Measurements from ENCODE around the gene TXNDC12.
"Not testable (repeated sequence)": the region's sequence is repeated elsewhere in the genome, so short reads cannot be mapped to it uniquely, and the experiment has no call there.

The TXNDC12 gene

DNA sequence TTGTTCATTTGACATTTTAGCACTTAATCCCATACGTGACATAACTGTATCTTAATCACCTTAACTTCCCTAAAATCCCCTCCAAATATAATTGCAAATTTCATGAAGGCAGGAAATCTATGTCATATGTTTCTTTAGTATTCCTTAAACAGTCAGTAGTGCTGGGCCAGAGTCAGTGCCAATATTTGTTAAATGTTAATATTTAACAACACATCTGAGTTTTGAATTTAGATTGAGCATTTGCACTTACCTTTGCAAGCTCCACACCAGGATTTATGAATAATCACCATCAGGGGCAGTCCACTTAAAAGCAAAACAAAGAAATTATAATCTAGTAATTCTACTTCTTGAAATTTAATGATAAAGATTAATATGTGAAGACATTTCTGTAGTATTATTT, 26.7 kb downstream of the TXNDC12 start:
- H3K4me3 ChIP-seq (ENCODE audit: low read depth, low read length): no peak overlapping the region
- H3K27me3 ChIP-seq (ENCODE audit: control insufficient read depth, insufficient read depth, low read length): no peaks in the 10 kb centered on the region
- H3K27ac ChIP-seq (ENCODE audit: low read depth, low read length): no peak overlapping the region
- no peak overlapping the region for H3K9ac ChIP-seq (ENCODE audit: low read depth, low read length)
- peaks cover 12% of the 10 kb centered on the region for H3K4me1 ChIP-seq (ENCODE audit: control insufficient read depth, insufficient read depth, low read length)
- no peaks in the 10 kb centered on the region for H3K9me3 ChIP-seq (ENCODE audit: control insufficient read depth, insufficient read depth, low read length)
- peaks cover 59% of the 10 kb centered on the region for H3K36me3 ChIP-seq (ENCODE audit: control insufficient read depth, insufficient read depth, low read length)

- peaks cover 71% of the 10 kb centered on the region for H3K36me3 ChIP-seq (ENCODE audit: control insufficient read depth, insufficient read depth, low read length)
- H3K9me3 ChIP-seq (ENCODE audit: control insufficient read depth, insufficient read depth, low read length): no peaks in the 10 kb centered on the region
- H3K9ac ChIP-seq (ENCODE audit: low read depth, low read length): no peak overlapping the region
- no peaks in the 10 kb centered on the region for H3K27me3 ChIP-seq (ENCODE audit: control insufficient read depth, insufficient read depth, low read length)
- H3K4me1 ChIP-seq (ENCODE audit: control insufficient read depth, insufficient read depth, low read length): no peaks in the 10 kb centered on the region
- H3K4me3 ChIP-seq (ENCODE audit: low read depth, low read length): no peak overlapping the region
- H3K27ac ChIP-seq (ENCODE audit: low read depth, low read length): no peak overlapping the region
These were observed 28.7 kb downstream of the TXNDC12 start for GRCh38 chr1:52026278-52026677.

DNA sequence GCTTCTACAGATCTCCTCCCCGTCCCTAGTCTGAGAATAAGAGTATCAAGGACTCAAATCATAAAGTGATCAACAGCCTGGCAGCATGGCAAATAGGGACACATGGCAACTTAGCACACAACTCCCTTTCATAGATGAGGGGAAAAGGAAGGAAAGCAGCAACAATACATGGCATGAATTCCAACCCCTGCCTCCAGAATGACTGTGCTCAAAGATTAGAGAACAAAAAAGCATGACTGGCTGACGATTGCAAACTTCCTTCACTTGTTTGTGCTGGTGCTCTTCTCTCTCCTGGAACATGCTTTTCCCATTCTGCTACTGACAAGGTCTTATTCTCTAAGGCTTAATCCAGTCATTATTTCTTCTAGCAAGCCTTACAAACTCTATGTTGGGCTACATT, 32.9 kb downstream of the TXNDC12 start:
- Histone ChIP-seq H3K27me3 (ENCODE audit: control insufficient read depth, insufficient read depth, low read length) (no peaks in the 10 kb centered on the region), H3K9ac (ENCODE audit: low read depth, low read length) (no peak overlapping the region), H3K4me1 (ENCODE audit: control insufficient read depth, insufficient read depth, low read length) (no peaks in the 10 kb centered on the region), H3K4me3 (ENCODE audit: low read depth, low read length) (no peak overlapping the region), H3K36me3 (ENCODE audit: control insufficient read depth, insufficient read depth, low read length) (peaks cover 67% of the 10 kb centered on the region), H3K9me3 (ENCODE audit: control insufficient read depth, insufficient read depth, low read length) (no peaks in the 10 kb centered on the region), H3K27ac (ENCODE audit: low read depth, low read length) (no peak overlapping the region)

GRCh38 chr1:52008071-52008809, 46.8 kb downstream of the TXNDC12 start:
- no peaks in the 10 kb centered on the region for H3K36me3 ChIP-seq (ENCODE audit: control insufficient read depth, insufficient read depth, low read length)
- peaks cover 21% of the 10 kb centered on the region for H3K4me1 ChIP-seq (ENCODE audit: control insufficient read depth, insufficient read depth, low read length)
- H3K9me3 ChIP-seq (ENCODE audit: control insufficient read depth, insufficient read depth, low read length): no peaks in the 10 kb centered on the region
- no peak overlapping the region for H3K4me3 ChIP-seq (ENCODE audit: low read depth, low read length)
- no peak overlapping the region for H3K9ac ChIP-seq (ENCODE audit: low read depth, low read length)
- H3K27ac ChIP-seq (ENCODE audit: low read depth, low read length): no peak overlapping the region
- H3K27me3 ChIP-seq (ENCODE audit: control insufficient read depth, insufficient read depth, low read length): no peaks in the 10 kb centered on the region

GRCh38 chr1:52007215-52008002, 47.6 kb downstream of the TXNDC12 start:
- Histone ChIP-seq H3K4me3 (ENCODE audit: low read depth, low read length) (peak overlapping the region; percentile 19; the same call in 1 of the 2 replicates), H3K36me3 (ENCODE audit: control insufficient read depth, insufficient read depth, low read length) (no peaks in the 10 kb centered on the region), H3K4me1 (ENCODE audit: control insufficient read depth, insufficient read depth, low read length) (peaks cover 21% of the 10 kb centered on the region), H3K27ac (ENCODE audit: low read depth, low read length) (peak overlapping the region; percentile 84), H3K27me3 (ENCODE audit: control insufficient read depth, insufficient read depth, low read length) (no peaks in the 10 kb centered on the region), H3K9ac (ENCODE audit: low read depth, low read length) (peak overlapping the region; percentile 32; the same call in 1 of the 2 replicates), H3K9me3 (ENCODE audit: control insufficient read depth, insufficient read depth, low read length) (no peaks in the 10 kb centered on the region)

- peak overlapping the region; percentile 84 for H3K27ac ChIP-seq (ENCODE audit: low read depth, low read length)
- H3K4me3 ChIP-seq (ENCODE audit: low read depth, low read length): 0 out of 2 replicates have a peak overlapping the region, but pooled peaks have one; percentile 11
- not testable (repeated sequence) for H3K9me3 ChIP-seq (ENCODE audit: control insufficient read depth, insufficient read depth, low read length); H3K36me3 ChIP-seq (ENCODE audit: control insufficient read depth, insufficient read depth, low read length); H3K27me3 ChIP-seq (ENCODE audit: control insufficient read depth, insufficient read depth, low read length)
- H3K4me1 ChIP-seq (ENCODE audit: control insufficient read depth, insufficient read depth, low read length): peaks cover 21% of the 10 kb centered on the region
- H3K9ac ChIP-seq (ENCODE audit: low read depth, low read length): peak overlapping the region; percentile 49
These were observed 48.9 kb downstream of the TXNDC12 start for GRCh38 chr1:52006081-52006553.

DNA sequence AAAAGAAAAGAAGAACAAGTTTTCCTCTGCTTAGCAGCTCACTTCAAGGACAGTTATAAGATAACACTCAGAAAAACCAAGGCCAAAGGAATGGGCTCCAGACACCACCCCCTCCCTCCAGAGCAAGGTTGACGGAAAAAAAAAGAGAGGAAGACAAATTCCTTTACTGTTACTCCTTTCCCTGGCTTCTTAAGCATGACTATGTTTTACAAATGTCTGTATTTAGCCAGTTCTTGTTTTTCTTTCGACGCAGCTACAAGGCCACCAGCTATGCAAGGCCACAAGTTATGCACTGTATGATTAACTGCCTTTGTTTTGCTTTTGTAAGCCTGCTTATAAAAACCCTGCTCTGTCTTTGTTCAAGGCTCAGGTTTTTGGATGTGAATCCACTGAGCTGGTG, 49.4 kb downstream of the TXNDC12 start:
- H3K4me3 ChIP-seq (ENCODE audit: low read depth, low read length): 0 out of 2 replicates have a peak overlapping the region, but pooled peaks have one; percentile 11
- H3K9me3 ChIP-seq (ENCODE audit: control insufficient read depth, insufficient read depth, low read length); H3K36me3 ChIP-seq (ENCODE audit: control insufficient read depth, insufficient read depth, low read length); H3K27me3 ChIP-seq (ENCODE audit: control insufficient read depth, insufficient read depth, low read length): not testable (repeated sequence)
- peaks cover 21% of the 10 kb centered on the region for H3K4me1 ChIP-seq (ENCODE audit: control insufficient read depth, insufficient read depth, low read length)
- H3K27ac ChIP-seq (ENCODE audit: low read depth, low read length): peak overlapping the region; percentile 84
- H3K9ac ChIP-seq (ENCODE audit: low read depth, low read length): peak overlapping the region; percentile 49

- Histone ChIP-seq H3K36me3 (ENCODE audit: control insufficient read depth, insufficient read depth, low read length) (no peaks in the 10 kb centered on the region), H3K4me3 (ENCODE audit: low read depth, low read length) (no peak overlapping the region), H3K4me1 (ENCODE audit: control insufficient read depth, insufficient read depth, low read length) (peaks cover 21% of the 10 kb centered on the region), H3K27me3 (ENCODE audit: control insufficient read depth, insufficient read depth, low read length) (no peaks in the 10 kb centered on the region), H3K9me3 (ENCODE audit: control insufficient read depth, insufficient read depth, low read length) (no peaks in the 10 kb centered on the region), H3K9ac (ENCODE audit: low read depth, low read length) (no peak overlapping the region), H3K27ac (ENCODE audit: low read depth, low read length) (no peak overlapping the region)
These were observed 51.1 kb downstream of the TXNDC12 start for GRCh38 chr1:52003877-52004276.

- H3K27me3 ChIP-seq (ENCODE audit: control insufficient read depth, insufficient read depth, low read length): no peaks in the 10 kb centered on the region
- peaks cover 23% of the 10 kb centered on the region for H3K4me1 ChIP-seq (ENCODE audit: control insufficient read depth, insufficient read depth, low read length)
- H3K36me3 ChIP-seq (ENCODE audit: control insufficient read depth, insufficient read depth, low read length): no peaks in the 10 kb centered on the region
- no peak overlapping the region for H3K27ac ChIP-seq (ENCODE audit: low read depth, low read length)
- no peaks in the 10 kb centered on the region for H3K9me3 ChIP-seq (ENCODE audit: control insufficient read depth, insufficient read depth, low read length)
- no peak overlapping the region for H3K9ac ChIP-seq (ENCODE audit: low read depth, low read length)
- no peak overlapping the region for H3K4me3 ChIP-seq (ENCODE audit: low read depth, low read length)
These were observed 52.7 kb downstream of the TXNDC12 start for GRCh38 chr1:52002038-52002917.

- Histone ChIP-seq H3K27ac (ENCODE audit: low read depth, low read length) (no peak overlapping the region), H3K9ac (ENCODE audit: low read depth, low read length) (no peak overlapping the region), H3K4me1 (ENCODE audit: control insufficient read depth, insufficient read depth, low read length) (peaks cover 12% of the 10 kb centered on the region), H3K4me3 (ENCODE audit: low read depth, low read length) (no peak overlapping the region), H3K9me3 (ENCODE audit: control insufficient read depth, insufficient read depth, low read length) (no peaks in the 10 kb centered on the region), H3K36me3 (ENCODE audit: control insufficient read depth, insufficient read depth, low read length) (no peaks in the 10 kb centered on the region), H3K27me3 (ENCODE audit: control insufficient read depth, insufficient read depth, low read length) (no peaks in the 10 kb centered on the region)
These were observed 56.3 kb downstream of the TXNDC12 start for GRCh38 chr1:51998701-51999100.

Data from HUES48 (cell line).